ENCODE measurements around the gene CHAD. TPM values are rescaled to one million over a fixed set of nuclear protein-coding genes. Genes with fewer than 3 reads are reported as not detected.
A peak's percentile ranks its signal among the peaks of the same experiment; 100 is the strongest.

CHAD gene
- polyA plus RNA-seq, 1 experiment: not detected

DNA sequence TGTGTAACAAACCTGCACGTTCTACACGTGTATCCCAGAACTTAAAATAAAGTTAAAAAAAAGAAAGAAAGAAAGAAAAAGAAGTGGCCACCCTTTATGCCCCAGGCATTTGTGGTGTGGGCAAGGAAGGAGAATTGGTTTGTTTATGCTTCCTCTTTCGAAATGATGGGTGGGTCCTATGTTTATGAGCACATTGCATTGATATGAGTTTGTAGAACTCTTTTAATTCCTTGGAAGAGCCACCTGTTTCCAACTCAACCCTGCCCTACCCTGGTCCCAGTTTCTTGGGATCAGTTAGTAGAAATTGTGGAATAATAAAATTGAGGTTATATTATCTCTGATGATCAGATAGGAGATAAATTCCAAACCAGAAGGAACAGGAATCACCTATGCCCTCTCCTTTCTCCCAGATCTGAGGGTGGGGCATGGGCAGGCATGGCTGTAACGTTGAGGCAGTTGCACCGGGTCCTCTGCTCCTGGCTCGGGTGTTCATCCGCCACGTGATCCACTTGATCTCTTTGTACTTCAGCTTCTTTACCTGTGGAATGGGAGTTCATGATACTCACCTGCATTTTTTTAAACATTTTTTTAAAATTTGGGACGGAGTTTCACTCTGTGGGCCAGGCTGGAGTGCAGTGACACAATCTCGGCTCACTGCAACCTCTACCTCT lies 15.9 kb downstream of the CHAD start:
- POLR2A ChIA-PET: no interaction called here
- Histone ChIP-seq H3K4me3 (ENCODE audit: low read depth, low read length) (no peak overlapping the region), H3K27me3 (ENCODE audit: control insufficient read depth, insufficient read depth, low read length) (no peaks in the 10 kb centered on the region), H3K36me3 (ENCODE audit: control insufficient read depth, insufficient read depth, low read length) (no peaks in the 10 kb centered on the region)
- CTCF ChIA-PET: interaction anchor here (0.7 to 1.3 kb wide), 2 partner anchors 11 to 23 kb away, joined by 3 read pairs; no protein-coding TSS in a partner anchor
- TF ChIP-seq, protein P1, sequence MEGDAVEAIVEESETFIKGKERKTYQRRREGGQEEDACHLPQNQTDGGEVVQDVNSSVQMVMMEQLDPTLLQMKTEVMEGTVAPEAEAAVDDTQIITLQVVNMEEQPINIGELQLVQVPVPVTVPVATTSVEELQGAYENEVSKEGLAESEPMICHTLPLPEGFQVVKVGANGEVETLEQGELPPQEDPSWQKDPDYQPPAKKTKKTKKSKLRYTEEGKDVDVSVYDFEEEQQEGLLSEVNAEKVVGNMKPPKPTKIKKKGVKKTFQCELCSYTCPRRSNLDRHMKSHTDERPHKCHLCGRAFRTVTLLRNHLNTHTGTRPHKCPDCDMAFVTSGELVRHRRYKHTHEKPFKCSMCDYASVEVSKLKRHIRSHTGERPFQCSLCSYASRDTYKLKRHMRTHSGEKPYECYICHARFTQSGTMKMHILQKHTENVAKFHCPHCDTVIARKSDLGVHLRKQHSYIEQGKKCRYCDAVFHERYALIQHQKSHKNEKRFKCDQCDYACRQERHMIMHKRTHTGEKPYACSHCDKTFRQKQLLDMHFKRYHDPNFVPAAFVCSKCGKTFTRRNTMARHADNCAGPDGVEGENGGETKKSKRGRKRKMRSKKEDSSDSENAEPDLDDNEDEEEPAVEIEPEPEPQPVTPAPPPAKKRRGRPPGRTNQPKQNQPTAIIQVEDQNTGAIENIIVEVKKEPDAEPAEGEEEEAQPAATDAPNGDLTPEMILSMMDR (IDR thresholded peaks at IDR 0.05; ENCODE audit: insufficient read depth, low read depth, low read length): no peak
- peak; percentile 26 for DNase-seq (ENCODE audit: low read depth)

DNA sequence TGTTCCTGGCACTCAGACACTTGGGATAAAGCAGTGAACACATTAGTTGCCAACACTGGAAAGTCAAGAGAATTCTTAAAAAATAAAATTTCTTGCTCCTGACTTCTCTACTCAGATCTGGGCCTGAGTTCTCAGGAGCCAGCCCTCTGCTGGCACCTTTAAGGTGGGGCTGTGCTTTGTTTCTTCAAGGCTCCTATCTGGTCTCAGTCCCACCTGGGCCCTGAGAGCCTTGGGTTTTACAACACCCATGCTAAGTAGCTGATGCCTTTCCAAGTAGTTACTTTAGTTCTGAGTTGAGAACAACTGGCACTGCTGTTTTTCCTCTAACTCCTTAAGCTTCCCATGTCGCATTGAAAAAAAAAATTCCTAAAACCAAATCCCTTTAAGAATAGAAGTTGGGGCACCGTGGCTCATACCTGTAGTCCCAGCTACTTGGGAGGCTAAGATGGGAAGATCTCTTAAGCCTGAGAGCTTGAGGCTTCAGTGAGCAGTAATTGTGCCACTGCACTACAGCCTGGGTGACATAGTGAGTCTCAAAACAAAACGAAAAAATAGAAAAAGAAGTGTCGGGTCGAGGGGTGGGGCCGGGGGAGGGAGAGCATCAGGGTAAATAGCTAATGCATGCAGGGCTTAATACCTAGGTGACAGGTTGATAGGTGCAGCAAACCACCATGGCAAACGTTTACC lies 16.6 kb downstream of the CHAD start:
- H3K27me3 ChIP-seq (ENCODE audit: control insufficient read depth, insufficient read depth, low read length): no peaks in the 10 kb centered on the region
- ChIA-PET CTCF (interaction anchor here (0.6 to 0.7 kb wide), 2 partner anchors 12 to 79 kb away, joined by 3 to 4 read pairs; no protein-coding TSS in a partner anchor), POLR2A (no interaction called here)
- no peaks in the 10 kb centered on the region for H3K36me3 ChIP-seq (ENCODE audit: control insufficient read depth, insufficient read depth, low read length)
- H3K4me3 ChIP-seq (ENCODE audit: low read depth, low read length): no peak overlapping the region
- TF ChIP-seq, protein P1 (IDR thresholded peaks at IDR 0.05; ENCODE audit: insufficient read depth, low read depth, low read length): no peak
- DNase-seq (ENCODE audit: low read depth): no peak

DNA sequence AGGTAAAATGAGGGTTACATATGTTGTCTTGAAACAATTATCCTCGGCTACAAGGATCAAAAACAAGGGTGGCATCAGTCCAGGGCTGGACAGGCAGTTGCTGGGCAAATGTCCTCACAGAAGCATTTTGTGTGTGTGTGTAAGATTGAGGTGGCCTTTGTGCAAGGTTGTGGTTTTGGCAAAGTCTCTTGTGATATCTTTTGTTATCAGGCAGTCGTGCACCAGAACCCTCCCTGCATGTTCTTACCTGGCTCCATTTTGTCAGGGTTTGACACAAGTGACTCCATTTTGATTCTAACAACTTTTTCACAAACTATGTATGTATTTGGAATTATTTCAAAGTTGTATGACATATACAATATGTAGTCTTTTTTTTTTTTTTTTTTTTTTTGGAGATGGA lies 20.0 kb downstream of the CHAD start:
- TF ChIP-seq, protein P1 (IDR thresholded peaks at IDR 0.05; ENCODE audit: insufficient read depth, low read depth, low read length): no peak
- DNase-seq (ENCODE audit: low read depth): no peak
- Histone ChIP-seq H3K27me3 (ENCODE audit: control insufficient read depth, insufficient read depth, low read length) (no peaks in the 10 kb centered on the region), H3K36me3 (ENCODE audit: control insufficient read depth, insufficient read depth, low read length) (no peaks in the 10 kb centered on the region), H3K4me3 (ENCODE audit: low read depth, low read length) (no peak overlapping the region)
- POLR2A ChIA-PET: no interaction called here
- CTCF ChIA-PET: no interaction called here

DNA sequence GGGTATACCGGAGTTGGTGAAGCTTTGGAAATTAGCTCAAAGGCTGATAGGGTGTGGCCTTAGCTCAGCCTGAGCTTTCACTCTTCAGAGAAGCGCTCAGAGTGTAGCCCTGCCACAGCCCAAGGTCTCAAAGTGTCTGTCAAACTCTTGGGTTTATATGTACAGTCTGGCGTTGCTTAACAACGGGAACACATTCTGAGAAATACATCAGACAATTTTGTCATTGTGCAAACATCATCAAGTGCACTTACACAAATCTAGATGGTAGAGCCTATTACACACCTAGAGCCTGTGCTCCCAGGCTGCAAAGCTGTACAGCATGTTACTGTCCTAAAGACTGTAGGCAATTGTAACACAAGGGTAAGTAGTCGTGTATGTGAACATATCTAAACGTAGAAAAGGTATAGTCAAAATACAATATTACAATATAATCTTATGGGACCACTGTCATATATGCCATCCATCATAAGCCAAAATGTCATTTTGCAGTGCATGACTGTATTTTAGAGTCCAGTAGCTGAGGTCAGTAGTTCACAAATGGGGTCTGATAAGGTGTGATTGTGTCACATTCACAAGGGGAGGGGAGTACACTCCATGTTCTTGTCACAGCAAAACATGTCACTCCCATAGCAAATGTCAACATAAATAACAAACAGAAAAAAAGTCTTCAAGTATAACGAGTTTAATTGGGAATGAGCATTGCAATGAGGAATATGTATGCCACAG lies 20.6 kb downstream of the CHAD start:
- H3K4me3 ChIP-seq (ENCODE audit: low read depth, low read length): no peak overlapping the region
- POLR2A ChIA-PET: no interaction called here
- H3K27me3 ChIP-seq (ENCODE audit: control insufficient read depth, insufficient read depth, low read length): no peaks in the 10 kb centered on the region
- TF ChIP-seq, protein P1 (IDR thresholded peaks at IDR 0.05; ENCODE audit: insufficient read depth, low read depth, low read length): no peak
- DNase-seq (ENCODE audit: low read depth): no peak
- CTCF ChIA-PET: interaction anchor here (0.7 kb wide), 1 partner anchor 9 kb away, joined by 4 read pairs; no protein-coding TSS in a partner anchor
- no peaks in the 10 kb centered on the region for H3K36me3 ChIP-seq (ENCODE audit: control insufficient read depth, insufficient read depth, low read length)

DNA sequence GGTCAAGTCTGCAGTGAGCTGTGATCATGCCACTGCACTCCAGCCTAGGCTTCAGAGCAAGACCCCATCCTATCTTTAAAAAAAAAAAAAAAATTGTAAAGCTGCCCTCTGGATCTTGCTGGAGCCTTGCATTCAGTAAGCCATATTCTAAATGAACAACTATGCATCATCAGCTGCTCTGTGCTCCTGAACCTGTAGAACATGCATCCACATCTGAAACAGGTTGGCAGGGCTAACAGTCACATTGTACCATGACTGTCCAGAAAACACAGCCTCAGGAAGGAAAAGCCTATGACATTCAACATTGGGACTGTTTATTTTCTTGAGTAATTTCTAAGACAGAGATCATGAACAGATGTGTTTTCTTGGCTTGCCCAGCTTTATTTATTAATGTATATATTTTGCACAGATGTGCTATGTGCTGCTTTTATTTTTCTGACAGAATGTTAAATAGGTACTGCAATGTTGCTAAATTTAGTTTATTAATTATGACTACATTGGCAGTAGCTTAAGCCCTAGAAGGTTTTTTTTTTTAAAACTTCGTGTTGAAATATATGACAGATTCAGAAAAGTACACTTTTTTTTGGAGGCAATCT lies 22.9 kb downstream of the CHAD start:
- ChIA-PET POLR2A (no interaction called here), CTCF (interaction anchor here (0.7 kb wide), 1 partner anchor 34 kb away, joined by 3 read pairs; no protein-coding TSS in a partner anchor)
- Histone ChIP-seq H3K36me3 (ENCODE audit: control insufficient read depth, insufficient read depth, low read length) (no peaks in the 10 kb centered on the region), H3K4me3 (ENCODE audit: low read depth, low read length) (no peak overlapping the region), H3K27me3 (ENCODE audit: control insufficient read depth, insufficient read depth, low read length) (no peaks in the 10 kb centered on the region)
- no peak for DNase-seq (ENCODE audit: low read depth)
- TF ChIP-seq, protein P1 (IDR thresholded peaks at IDR 0.05; ENCODE audit: insufficient read depth, low read depth, low read length): no peak
